Mesodermal cell (in vitro differentiated cells): ENCODE data around the gene NRTN.

Source experiments
- H3K27ac ChIP-seq: 2 replicates; pipeline ENCODE4 v1.7.0; 2013; ENCODE audit warnings: mild to moderate bottlenecking, low read depth, low read length, moderate library complexity; ENCODE audit not compliant: severe bottlenecking
- H3K36me3 ChIP-seq: 2 replicates; pipeline ENCODE4 v1.7.1; 2013; ENCODE audit warnings: mild to moderate bottlenecking, low read length, moderate library complexity; ENCODE audit not compliant: control insufficient read depth, insufficient read depth
- H3K4me1 ChIP-seq: one replicate; pipeline ENCODE4 v1.7.1; 2013; ENCODE audit warnings: mild to moderate bottlenecking, low read length; ENCODE audit not compliant: insufficient read depth, control insufficient read depth, poor library complexity, severe bottlenecking
- H3K4me3 ChIP-seq: 2 replicates; pipeline ENCODE4 v1.7.0; 2013; ENCODE audit warnings: low read length, control low read depth, mild to moderate bottlenecking; ENCODE audit not compliant: insufficient read depth, poor library complexity, severe bottlenecking; ENCODE audit errors: extremely low read depth
- H3K9me3 ChIP-seq: 2 replicates; pipeline ENCODE4 v1.7.1; 2013; ENCODE audit warnings: mild to moderate bottlenecking, low read length, moderate library complexity; ENCODE audit not compliant: control insufficient read depth
- WGBS, 2 experiments: methylation state at CpG; one replicate each; pipeline ENCODE4 v1.1.5; 2013; ENCODE audit warnings: missing lambda C conversion rate in 2 of 2; ENCODE audit not compliant: insufficient coverage in 2 of 2; 5-methylcytosine and 5-hydroxymethylcytosine counted together

The NRTN gene

DNA sequence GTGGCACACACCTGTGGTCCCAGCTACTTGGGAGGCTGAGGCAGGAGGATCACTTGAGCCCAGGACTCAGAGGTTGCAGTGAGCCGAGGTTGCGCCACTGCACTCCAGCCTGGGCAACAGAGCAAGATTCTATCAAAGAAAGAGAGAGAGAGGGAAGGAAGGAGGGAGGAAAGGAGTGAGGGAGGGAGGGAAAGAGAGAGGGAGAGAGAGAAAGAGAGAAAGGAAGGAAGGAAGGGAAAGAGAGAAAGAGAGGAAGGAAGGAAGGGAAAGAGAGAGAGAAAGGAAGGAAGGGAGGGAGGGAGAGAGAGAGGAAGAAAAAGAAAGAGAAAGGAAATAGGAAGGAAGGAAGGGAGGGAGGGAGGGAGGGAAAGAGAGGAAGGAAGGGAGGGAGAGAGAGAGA, 12.4 kb downstream of the NRTN start:
- H3K36me3 ChIP-seq: no peaks in the 10 kb centered on the region
- H3K27ac ChIP-seq: no peak overlapping the region
- no peak overlapping the region for H3K4me3 ChIP-seq
- no peaks in the 10 kb centered on the region for H3K9me3 ChIP-seq
- 92 to 100% methylated on average over 1 to 2 of the region's 2 CpGs for whole genome bisulfite sequencing, 2 experiments
- H3K4me1 ChIP-seq: no peaks in the 10 kb centered on the region

- Histone ChIP-seq H3K9me3 (no peaks in the 10 kb centered on the region), H3K27ac (no peak overlapping the region), H3K4me3 (no peak overlapping the region), H3K4me1 (no peaks in the 10 kb centered on the region), H3K36me3 (no peaks in the 10 kb centered on the region)
- WGBS, 2 experiments: 95 to 100% methylated on average over 2 to 7 of the region's 10 CpGs
Measured at GRCh38 chr19:5818594-5818993, 13.7 kb downstream of the NRTN start.

DNA sequence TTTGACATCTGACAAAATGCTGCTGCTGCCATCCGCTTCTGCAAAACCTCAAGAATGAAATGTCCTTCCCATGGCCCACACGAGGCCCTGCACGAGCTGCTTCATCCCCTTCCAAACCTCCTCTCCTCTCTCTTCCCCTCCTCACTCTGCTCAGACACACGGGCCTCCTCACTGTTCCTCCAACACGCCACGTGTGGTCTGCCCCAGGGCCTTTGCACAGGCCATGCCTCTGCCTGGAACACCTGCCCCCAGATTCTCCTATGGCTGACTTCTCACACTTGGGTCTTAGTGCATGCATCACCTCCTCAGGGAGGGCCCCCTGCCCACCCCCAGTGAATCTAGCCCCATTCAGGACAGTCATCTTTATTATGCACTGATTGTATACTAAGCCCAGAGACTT, 15.9 kb downstream of the NRTN start:
- Histone ChIP-seq H3K4me1 (no peaks in the 10 kb centered on the region), H3K4me3 (no peak overlapping the region), H3K27ac (no peak overlapping the region), H3K9me3 (no peaks in the 10 kb centered on the region), H3K36me3 (no peaks in the 10 kb centered on the region)
- WGBS, 2 experiments: 77 to 81% methylated on average over 5 to 6 of the region's 6 CpGs

GRCh38 chr19:5821521-5822180, 16.8 kb downstream of the NRTN start:
- Histone ChIP-seq H3K36me3 (no peaks in the 10 kb centered on the region), H3K9me3 (no peaks in the 10 kb centered on the region)
- 63 to 82% methylated on average over 4 to 8 of the region's 8 CpGs for WGBS, 2 experiments

DNA sequence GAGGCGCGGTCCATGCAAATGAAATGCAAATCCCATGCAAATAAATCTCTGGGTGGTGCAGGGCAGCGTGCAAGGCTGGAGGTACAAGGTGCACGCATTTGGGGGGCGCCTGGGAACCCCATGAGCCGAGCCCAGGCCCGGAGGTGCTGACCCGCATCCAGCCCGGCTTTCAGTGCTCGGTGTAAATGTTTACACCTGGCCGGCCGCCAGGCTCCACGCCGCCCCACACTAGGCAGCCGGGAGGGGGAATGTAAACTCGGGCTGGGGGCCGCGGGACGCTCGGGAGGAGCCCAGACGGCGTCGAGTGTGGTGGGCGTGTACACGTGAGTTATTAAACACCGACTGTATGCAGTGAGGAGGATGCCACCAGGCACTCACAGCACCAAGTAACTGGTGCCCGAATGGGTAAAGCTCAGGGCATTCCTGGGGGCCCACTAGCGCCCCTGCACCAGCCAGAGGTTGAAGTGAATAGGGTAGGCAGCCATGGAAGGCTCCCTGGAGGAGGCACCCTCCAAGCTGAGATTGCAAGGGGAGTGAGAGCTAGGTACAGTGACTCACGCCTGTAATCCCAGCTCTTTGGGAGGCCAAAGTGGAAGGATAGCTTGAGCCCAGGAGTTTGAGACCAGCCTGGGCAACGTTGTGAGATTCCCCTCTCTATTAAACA, 17.4 kb downstream of the NRTN start:
- H3K36me3 ChIP-seq: no peaks in the 10 kb centered on the region
- 86 to 87% methylated on average over 25 to 29 of the region's 30 CpGs for WGBS, 2 experiments
- H3K9me3 ChIP-seq: no peaks in the 10 kb centered on the region
- no peak overlapping the region for H3K4me3 ChIP-seq
- H3K27ac ChIP-seq: no peak overlapping the region
- H3K4me1 ChIP-seq: no peaks in the 10 kb centered on the region

More at GRCh38 chr19:5821521-5822180, 16.8 kb downstream of the NRTN start:
- H3K4me3 ChIP-seq: no peak overlapping the region
- no peak overlapping the region for H3K27ac ChIP-seq
- H3K4me1 ChIP-seq: no peaks in the 10 kb centered on the region

DNA sequence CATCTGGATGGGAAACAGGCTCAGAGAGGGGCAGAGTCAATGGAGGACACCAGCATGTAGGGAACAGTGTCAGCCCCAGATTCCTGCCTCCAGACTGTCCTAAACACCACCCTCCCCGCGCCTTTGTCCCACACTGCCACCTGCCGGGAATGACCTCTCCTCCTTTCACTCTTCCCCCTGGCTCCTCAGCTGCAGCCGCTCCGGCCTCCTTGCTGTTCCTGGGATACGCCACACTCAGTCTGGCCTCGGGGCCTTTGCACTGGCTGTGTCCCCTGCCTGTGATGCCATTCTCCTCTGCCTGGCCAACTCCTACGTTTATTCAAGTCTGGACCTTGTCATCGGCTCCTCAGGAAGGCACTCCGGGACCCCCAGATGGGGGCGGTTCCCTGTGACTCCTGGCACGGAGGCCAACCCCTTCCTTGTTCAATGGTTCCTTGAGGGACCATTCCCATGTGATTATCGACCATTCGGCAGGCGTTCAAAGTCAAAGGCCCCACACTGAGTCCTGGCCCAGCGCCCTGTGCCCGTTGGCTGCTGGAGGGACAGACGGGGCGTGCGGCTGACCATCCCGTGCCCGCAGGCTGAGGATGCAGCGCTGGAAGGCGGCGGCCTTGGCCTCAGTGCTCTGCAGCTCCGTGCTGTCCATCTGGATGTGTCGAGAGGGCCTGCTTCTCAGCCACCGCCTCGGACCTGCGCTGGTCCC, 18.9 kb downstream of the NRTN start:
- H3K36me3 ChIP-seq: no peaks in the 10 kb centered on the region
- no peak overlapping the region for H3K27ac ChIP-seq
- H3K4me1 ChIP-seq: no peaks in the 10 kb centered on the region
- WGBS, 2 experiments: 82 to 86% methylated on average over 26 to 30 of the region's 30 CpGs
- no peak overlapping the region for H3K4me3 ChIP-seq
- no peaks in the 10 kb centered on the region for H3K9me3 ChIP-seq

GRCh38 chr19:5824751-5825150, 19.9 kb downstream of the NRTN start:
- 96 to 98% methylated on average over 8 of the region's 10 CpGs for WGBS, 2 experiments
- Histone ChIP-seq H3K9me3 (no peaks in the 10 kb centered on the region), H3K27ac (no peak overlapping the region), H3K4me3 (no peak overlapping the region), H3K36me3 (no peaks in the 10 kb centered on the region), H3K4me1 (no peaks in the 10 kb centered on the region)

GRCh38 chr19:5825178-5825577, 20.3 kb downstream of the NRTN start:
- no peaks in the 10 kb centered on the region for H3K9me3 ChIP-seq
- no peak overlapping the region for H3K4me3 ChIP-seq
- no peak overlapping the region for H3K27ac ChIP-seq
- H3K4me1 ChIP-seq: no peaks in the 10 kb centered on the region
- 92 to 97% methylated on average over 12 to 19 of the region's 21 CpGs for WGBS, 2 experiments
- H3K36me3 ChIP-seq: no peaks in the 10 kb centered on the region

GRCh38 chr19:5826531-5827341, 21.9 kb downstream of the NRTN start:
- H3K27ac ChIP-seq: no peak overlapping the region
- WGBS, 2 experiments: 41 to 48% methylated on average over 17 of the region's 24 CpGs
- peak overlapping the region; percentile 61 for H3K4me3 ChIP-seq

GRCh38 chr19:5827342-5827890, 22.5 kb downstream of the NRTN start:
- peak overlapping the region; percentile 2 for H3K27ac ChIP-seq
- H3K4me1 ChIP-seq: no peaks in the 10 kb centered on the region
- H3K4me3 ChIP-seq: peak overlapping the region; percentile 61
- no peaks in the 10 kb centered on the region for H3K36me3 ChIP-seq
- 22 to 33% methylated on average over 20 to 32 of the region's 37 CpGs for WGBS, 2 experiments
- no peaks in the 10 kb centered on the region for H3K9me3 ChIP-seq

More at GRCh38 chr19:5826531-5827341, 21.9 kb downstream of the NRTN start:
- no peaks in the 10 kb centered on the region for H3K4me1 ChIP-seq
- no peaks in the 10 kb centered on the region for H3K36me3 ChIP-seq
- H3K9me3 ChIP-seq: no peaks in the 10 kb centered on the region
